ENCODE results near the gene WDR43. TPM values are rescaled to one million over a fixed set of nuclear protein-coding genes. Genes with fewer than 3 reads are reported as not detected.

The WDR43 gene
- polyA plus RNA-seq, 1 of the 3 experiments (the other 2 are of a cell fraction) = 35.1 TPM

- Histone ChIP-seq H3K4me2 (no peak overlapping the region), H3K4me1 (ENCODE audit: control insufficient read depth in 1 of 2, insufficient read depth in 2 of 2, low read depth in 1 of 2, low read length in 1 of 2) (no peaks in the 10 kb centered on the region), H3K4me3 (ENCODE audit: low read depth in 2 of 2, low read length in 1 of 2) (no peak overlapping the region), H2AFZ (ENCODE audit: low read depth) (no peak overlapping the region), H3K36me3 (replicated peaks in 1 of 2; ENCODE audit: control insufficient read depth in 1 of 2, insufficient read depth in 2 of 2, low read length in 1 of 2) (peaks cover 61 to 72% of the 10 kb centered on the region in 2 experiments), H4K20me1 (ENCODE audit: insufficient read depth) (peaks cover 82% of the 10 kb centered on the region), H3K9me2 (no peaks in the 10 kb centered on the region), H3K79me2 (ENCODE audit: insufficient read depth) (peaks cover 100% of the 10 kb centered on the region), H3K9ac (no peak overlapping the region), H3F3A (replicated peaks; ENCODE audit: insufficient read depth) (peaks cover 9% of the 10 kb centered on the region), H3K9me3 (no peaks in the 10 kb centered on the region), H3K27me3 (ENCODE audit: insufficient read depth) (no peaks in the 10 kb centered on the region), H3K27ac (ENCODE audit: low read depth in 2 of 2, low read length in 1 of 2) (no peak overlapping the region)
- ChIA-PET CTCF (no interaction called here), POLR2A (no interaction called here)
- no peak for DNase-seq
- TF ChIP-seq NFIC (IDR thresholded peaks at IDR 0.05; ENCODE audit: borderline replicate concordance) (no peak), RCOR1 (IDR thresholded peaks at IDR 0.05; ENCODE audit: low read length) (no peak), RFX5 (IDR thresholded peaks at IDR 0.05; ENCODE audit: low read length) (no peak), TCF12 (IDR thresholded peaks at IDR 0.05) (no peak), YY1 (IDR thresholded peaks at IDR 0.05; ENCODE audit: low read depth) (no peak), NRF1 (IDR thresholded peaks at IDR 0.05; ENCODE audit: low read depth, low read length) (no peak), ELF1 (IDR thresholded peaks at IDR 0.05) (no peak), RXRA (IDR thresholded peaks at IDR 0.05; ENCODE audit: borderline replicate concordance, low read depth) (no peak), SMC3 (IDR thresholded peaks at IDR 0.05; ENCODE audit: low read depth, low read length) (no peak), CHD2 (IDR thresholded peaks at IDR 0.05; ENCODE audit: low read length, partially characterized antibody) (no peak)
- TF ChIP-seq, protein P1, sequence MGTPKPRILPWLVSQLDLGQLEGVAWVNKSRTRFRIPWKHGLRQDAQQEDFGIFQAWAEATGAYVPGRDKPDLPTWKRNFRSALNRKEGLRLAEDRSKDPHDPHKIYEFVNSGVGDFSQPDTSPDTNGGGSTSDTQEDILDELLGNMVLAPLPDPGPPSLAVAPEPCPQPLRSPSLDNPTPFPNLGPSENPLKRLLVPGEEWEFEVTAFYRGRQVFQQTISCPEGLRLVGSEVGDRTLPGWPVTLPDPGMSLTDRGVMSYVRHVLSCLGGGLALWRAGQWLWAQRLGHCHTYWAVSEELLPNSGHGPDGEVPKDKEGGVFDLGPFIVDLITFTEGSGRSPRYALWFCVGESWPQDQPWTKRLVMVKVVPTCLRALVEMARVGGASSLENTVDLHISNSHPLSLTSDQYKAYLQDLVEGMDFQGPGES (IDR thresholded peaks at IDR 0.05; ENCODE audit: low read depth, low read length) = no peak
- TF ChIP-seq, protein P2, sequence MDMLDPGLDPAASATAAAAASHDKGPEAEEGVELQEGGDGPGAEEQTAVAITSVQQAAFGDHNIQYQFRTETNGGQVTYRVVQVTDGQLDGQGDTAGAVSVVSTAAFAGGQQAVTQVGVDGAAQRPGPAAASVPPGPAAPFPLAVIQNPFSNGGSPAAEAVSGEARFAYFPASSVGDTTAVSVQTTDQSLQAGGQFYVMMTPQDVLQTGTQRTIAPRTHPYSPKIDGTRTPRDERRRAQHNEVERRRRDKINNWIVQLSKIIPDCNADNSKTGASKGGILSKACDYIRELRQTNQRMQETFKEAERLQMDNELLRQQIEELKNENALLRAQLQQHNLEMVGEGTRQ (IDR thresholded peaks at IDR 0.05; ENCODE audit: borderline replicate concordance, low read depth, low read length) = no peak
- 96% methylated on average over 2 of the region's 2 CpGs for WGBS (ENCODE audit: low lambda C conversion rate)
These were observed 12.4 kb downstream of the WDR43 start for GRCh38 chr2:28906821-28907220.

GRCh38 chr2:28908172-28908571 is 13.7 kb downstream of the WDR43 start:
- CTCF ChIA-PET = interaction anchor here (1.1 kb wide), 2 partner anchors 11 to 31 kb away, joined by 3 read pairs; no protein-coding TSS in a partner anchor
- Histone ChIP-seq H3K27me3 (ENCODE audit: insufficient read depth) (no peaks in the 10 kb centered on the region), H3K36me3 (replicated peaks in 1 of 2; ENCODE audit: control insufficient read depth in 1 of 2, insufficient read depth in 2 of 2, low read length in 1 of 2) (peaks cover 59 to 70% of the 10 kb centered on the region in 2 experiments), H3F3A (replicated peaks; ENCODE audit: insufficient read depth) (peaks cover 9% of the 10 kb centered on the region), H3K27ac (ENCODE audit: low read depth in 2 of 2, low read length in 1 of 2) (no peak overlapping the region), H2AFZ (ENCODE audit: low read depth) (no peak overlapping the region), H3K4me3 (ENCODE audit: low read depth in 2 of 2, low read length in 1 of 2) (no peak overlapping the region), H3K4me1 (ENCODE audit: control insufficient read depth in 1 of 2, insufficient read depth in 2 of 2, low read depth in 1 of 2, low read length in 1 of 2) (no peaks in the 10 kb centered on the region), H3K79me2 (ENCODE audit: insufficient read depth) (peaks cover 94% of the 10 kb centered on the region), H3K9me2 (no peaks in the 10 kb centered on the region), H3K9me3 (no peaks in the 10 kb centered on the region), H3K9ac (no peak overlapping the region), H4K20me1 (ENCODE audit: insufficient read depth) (peaks cover 73% of the 10 kb centered on the region), H3K4me2 (no peak overlapping the region)
- POLR2A ChIA-PET = interaction anchor here (1.2 kb wide), 1 partner anchor 12 kb away, joined by 3 read pairs; no protein-coding TSS in a partner anchor
- WGBS (ENCODE audit: low lambda C conversion rate) = 40% methylated on average over 1 of the region's 1 CpG
- no peak for TF ChIP-seq FOSL2 (IDR thresholded peaks at IDR 0.05; ENCODE audit: borderline replicate concordance, low read depth)
- no peak for TF ChIP-seq RCOR1 (IDR thresholded peaks at IDR 0.05; ENCODE audit: low read length)
- no peak for TF ChIP-seq RXRA (IDR thresholded peaks at IDR 0.05; ENCODE audit: borderline replicate concordance, low read depth)
- TF ChIP-seq, protein P2 (IDR thresholded peaks at IDR 0.05; ENCODE audit: borderline replicate concordance, low read depth, low read length) = no peak
- no peak for TF ChIP-seq TAF1 (IDR thresholded peaks at IDR 0.05; ENCODE audit: borderline replicate concordance, low read depth, low read length)
- TF ChIP-seq NRF1 (IDR thresholded peaks at IDR 0.05; ENCODE audit: low read depth, low read length) = no peak
- no peak for TF ChIP-seq RAD21 (IDR thresholded peaks at IDR 0.05; ENCODE audit: low read length)
- TF ChIP-seq TCF12 (IDR thresholded peaks at IDR 0.05) = no peak
- no peak for TF ChIP-seq SMC3 (IDR thresholded peaks at IDR 0.05; ENCODE audit: low read depth, low read length)
- TF ChIP-seq JUND (IDR thresholded peaks at IDR 0.05) = no peak
- no peak for DNase-seq
